Fibroblast of peridontal ligament (primary cell): Measurements from ENCODE around the gene ZDHHC8.

Source experiments
- DNase-seq: peaks from one replicate; pipeline ENCODE4 v3.0.0-alpha.2; 2010; ENCODE audit errors: extremely low read depth

ZDHHC8 gene

DNA sequence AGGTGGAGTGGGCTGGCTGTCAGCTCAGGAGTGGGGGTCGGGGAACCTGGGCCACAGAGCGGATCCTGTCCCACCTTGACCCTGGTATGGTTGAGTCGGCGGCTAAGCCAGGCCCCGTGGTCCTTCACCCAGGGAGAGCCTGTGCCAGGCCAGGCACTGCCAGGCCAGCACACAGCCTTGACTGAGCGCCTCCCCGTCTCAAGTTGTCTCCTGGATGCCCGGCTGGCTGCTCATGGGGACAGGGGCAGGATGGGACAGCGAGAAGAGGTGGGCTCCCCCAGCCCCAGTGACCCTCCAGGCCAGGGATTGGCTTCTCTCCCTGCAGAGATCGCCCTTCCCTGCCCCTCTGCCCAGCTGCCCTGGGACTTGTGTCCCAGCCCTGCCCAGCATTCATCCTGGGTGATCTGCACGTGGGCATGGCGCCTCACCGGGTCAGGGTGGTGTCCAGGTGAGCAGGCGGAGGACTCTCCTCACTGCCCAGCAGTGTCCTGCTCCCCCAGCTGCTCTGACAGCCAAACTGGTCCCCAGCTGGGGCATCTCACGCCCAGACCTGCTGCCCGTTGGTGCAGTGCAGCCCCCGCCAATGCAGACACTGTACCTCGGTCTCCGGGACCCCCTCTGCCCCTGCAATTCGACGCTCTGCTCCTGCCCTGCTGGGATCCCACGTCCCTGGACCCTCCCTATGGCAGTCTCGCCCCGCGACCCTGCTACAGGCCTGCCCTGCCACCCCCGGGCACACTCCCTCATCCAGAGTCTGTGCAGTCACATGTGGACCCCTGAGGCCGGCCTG, 48.0 kb downstream of the ZDHHC8 start:
- no peak for DNase-seq

DNA sequence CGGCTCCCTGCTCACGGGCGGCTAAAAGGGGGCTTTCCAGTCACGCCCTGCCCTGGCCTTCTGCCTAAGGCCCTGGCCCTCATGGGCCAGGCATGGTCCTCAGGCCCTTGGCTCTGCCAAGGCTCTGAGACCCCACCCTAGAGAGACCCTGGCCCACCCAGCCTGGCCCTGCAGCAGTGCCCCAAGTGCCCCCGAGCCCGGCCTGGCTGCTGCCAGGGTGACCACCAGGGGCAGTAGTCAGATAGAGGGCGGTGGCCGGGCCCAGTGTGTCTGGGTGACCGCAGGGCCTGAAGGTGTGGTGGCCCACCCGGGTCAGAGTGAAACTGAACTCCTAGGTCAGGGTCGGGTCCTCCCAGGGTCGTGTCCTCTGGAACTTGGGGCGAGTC, 48.6 kb downstream of the ZDHHC8 start:
- no peak for DNase-seq

DNA sequence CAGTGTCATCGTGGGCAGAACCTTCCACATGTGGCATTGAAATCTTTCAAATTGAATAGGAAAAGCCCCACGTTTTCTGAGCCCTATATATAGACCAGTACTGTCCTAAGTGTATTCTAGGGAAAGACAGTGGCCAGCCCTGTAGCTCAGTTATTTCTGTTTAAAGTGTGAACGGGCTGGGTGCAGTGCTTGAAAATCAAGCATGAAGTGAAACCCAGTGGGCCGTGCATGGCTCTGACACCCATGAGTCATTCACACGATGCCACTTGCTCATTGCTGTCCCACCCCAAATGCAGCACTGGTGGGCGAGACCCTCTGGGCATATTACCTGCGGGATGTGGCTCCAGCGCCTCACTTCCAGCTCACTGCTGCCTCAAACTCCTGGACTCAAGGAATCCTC, 49.0 kb downstream of the ZDHHC8 start:
- no peak for DNase-seq

DNA sequence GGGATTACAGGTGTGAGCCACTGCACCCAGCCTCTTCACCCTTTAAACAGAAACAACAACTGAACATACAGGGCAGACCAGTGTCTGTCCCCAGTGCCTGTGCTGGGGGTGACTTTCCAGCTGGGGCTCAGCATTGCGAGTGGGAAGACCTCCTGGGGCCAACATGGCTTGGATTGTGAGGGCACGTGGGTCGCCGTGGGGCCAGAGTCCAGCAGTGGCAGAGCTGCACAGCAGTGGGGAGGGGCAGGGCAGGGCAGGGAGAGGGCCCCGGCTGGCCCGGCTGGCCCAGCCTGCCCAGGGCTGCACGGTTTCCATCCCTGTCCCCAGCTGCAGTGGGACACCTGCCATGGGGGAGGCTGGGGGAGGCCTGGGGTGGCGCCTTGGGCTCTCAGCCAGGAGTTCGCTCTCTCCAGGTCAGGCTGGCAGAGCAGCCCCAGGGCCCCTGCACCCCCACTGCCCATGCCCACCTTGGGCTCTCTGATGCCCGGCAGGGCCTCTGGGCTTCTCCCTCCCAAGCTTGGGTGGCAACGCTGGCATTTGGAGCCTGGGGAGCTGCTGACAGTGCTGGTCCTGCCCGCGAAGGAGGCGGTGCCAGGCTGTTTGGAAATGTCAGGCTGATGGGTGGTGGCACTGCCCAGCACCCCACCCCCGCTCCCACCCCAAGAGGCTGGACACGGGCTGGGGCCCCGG, 49.7 kb downstream of the ZDHHC8 start:
- DNase-seq, result no peak

DNA sequence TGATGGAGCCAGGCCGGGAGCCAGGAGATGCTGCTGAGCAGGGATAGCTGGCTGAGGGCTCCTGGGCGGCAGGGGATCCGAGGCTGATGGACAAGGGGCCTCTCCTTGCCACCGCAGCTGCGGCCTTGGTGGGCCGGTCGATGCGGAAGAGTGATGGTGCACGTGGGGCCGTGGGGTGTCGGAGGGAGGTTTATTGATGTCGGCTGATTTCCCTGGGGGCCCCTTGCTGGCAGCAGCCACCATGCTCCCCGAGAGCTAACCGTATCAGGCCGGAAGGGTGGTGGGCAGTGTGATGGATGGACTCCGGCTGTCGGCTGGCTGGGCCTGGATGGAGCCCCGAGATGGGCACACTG, 50.3 kb downstream of the ZDHHC8 start:
- DNase-seq, result no peak

DNA sequence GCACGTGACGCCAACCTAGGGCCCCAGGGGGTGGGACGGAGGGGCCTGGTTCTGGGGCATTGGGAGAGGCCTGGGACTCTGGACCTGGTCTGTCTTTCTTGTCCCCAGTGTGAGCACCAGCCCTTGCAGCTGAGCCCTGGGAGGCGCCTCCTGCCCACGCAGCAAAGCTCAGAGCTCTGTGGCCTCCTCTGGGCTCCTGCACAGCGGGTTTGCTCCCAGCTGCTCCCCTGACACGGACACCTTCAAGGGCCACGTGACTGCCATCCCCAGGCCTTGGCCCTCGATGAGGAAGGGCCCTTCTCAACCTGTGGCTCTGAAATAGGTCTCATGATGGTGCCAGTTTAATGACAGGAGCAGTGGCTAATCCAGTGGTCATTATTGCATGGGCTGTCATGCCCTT, 50.8 kb downstream of the ZDHHC8 start:
- no peak for DNase-seq

DNA sequence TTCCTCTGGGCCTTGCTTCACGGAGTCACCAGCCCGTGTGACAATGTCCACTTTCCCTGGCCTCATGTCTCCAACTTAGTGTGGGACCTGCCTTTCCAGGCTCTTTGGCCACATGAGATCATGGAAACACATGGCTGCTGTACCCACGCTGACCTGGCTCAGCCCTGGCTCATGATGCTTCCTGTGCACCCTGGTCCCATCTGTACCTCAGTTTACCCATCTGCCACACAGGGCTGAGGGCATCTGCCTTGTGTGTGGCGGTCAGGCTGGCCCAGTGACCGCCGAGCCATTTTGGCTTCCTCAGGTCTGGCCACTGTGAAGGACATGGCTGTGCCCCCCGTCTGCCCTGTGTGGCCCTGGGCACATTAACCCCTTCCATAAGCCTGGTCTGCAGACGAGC, 51.5 kb downstream of the ZDHHC8 start:
- no peak for DNase-seq

DNA sequence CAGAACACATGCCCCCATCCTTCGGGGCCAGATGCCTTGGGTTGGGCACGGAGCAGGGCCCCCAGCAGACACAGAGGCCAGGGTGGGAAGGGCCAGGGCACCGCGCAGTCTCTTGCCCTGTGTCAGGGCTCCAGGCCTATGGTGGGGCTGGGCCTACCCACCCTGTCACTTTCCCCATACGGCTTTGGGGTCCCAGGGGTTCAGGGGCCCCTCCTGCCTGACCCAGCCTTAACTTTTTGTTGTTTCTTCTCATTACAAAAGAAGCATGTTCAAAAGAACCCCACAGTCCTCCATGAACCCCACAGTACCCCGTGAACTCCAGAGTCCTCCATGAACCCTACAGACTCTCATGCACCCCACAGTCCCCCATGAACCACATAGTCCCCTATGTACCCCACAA, 52.2 kb downstream of the ZDHHC8 start:
- DNase-seq, result no peak

DNA sequence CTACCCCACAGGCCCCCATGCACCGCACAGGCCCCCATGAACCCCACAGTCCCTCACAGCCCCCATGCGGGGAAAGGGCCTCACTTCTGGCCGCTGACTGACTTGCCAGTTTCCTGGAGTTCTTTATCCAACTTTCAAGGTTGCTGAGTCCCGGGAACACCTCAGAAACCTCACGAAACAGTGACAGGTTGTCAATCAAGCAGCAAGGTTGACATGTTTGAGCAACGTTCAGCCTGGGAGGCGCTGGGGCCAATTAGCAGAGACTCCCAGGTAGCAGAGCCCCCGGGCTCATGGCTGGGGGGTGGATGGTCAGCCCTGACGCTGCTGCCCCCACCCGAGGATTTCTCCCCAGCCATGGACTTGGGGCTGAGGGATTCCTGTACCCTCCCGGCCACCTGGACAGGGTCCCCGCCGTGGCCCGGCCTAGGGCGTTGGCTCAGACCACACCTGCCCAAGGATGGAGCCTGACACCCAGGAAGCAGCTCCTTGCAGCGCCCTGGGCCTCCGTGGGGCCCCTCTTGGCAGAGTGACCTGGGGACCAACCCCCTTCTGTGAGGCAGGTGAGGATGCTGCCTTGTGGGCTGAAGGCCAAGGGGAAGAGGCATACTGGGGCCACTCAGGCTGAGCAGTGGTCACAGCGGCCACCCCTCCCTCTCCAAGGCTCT, 53.0 kb downstream of the ZDHHC8 start:
- DNase-seq, result no peak

DNA sequence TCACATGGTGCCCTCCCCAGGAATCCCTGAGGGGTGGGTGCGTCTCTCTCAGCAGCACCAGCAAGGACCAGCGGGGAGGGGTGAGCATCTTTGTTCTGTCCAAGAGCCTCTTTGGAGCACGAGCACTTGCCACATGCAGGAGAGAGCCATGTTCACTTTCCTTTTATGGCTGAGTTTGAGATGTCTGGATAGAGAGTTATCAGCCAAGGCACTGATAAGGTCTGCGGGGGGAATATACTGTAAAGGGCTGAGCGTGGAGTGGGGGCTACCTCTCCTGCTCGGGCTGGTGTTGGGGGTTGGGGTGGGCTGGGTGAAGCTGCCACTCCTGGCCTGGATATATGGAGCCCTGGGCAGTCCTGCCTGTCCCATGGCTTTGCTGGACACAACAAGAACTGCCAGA, 54.1 kb downstream of the ZDHHC8 start:
- DNase-seq, result no peak

DNA sequence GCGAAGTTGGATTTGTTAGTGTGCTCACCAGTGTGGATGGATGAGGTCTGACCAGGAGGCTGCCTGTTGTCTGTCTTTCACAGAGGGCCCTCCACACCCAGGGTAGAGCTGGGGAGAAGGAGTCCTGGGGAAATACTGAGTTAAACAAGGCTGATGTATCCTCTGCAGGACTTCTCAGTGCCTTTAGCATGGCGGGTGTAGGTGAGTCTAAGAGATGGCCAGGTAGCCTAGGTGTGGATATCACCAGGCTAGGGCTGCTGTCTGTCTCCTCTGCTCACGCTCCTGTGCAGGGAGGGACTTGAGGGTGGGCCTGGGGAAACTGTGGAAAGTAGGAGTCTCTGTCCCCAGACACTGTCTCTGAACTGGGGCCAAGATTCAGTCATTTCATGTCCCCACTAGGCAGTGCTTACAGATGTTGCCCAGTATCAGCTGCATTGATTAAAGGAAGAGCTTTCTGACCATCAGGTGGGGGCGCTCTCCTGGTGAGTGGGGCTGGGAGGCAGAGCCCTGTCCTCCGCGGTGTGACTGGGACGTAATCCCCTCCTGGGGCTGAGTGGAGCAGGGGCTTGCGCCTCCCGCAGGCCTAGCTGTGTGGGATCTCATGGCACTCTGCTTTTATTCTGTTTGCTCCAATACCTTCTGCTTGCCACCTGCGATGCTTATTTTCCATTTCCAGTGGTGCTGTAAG, 54.7 kb downstream of the ZDHHC8 start:
- DNase-seq, result no peak

DNA sequence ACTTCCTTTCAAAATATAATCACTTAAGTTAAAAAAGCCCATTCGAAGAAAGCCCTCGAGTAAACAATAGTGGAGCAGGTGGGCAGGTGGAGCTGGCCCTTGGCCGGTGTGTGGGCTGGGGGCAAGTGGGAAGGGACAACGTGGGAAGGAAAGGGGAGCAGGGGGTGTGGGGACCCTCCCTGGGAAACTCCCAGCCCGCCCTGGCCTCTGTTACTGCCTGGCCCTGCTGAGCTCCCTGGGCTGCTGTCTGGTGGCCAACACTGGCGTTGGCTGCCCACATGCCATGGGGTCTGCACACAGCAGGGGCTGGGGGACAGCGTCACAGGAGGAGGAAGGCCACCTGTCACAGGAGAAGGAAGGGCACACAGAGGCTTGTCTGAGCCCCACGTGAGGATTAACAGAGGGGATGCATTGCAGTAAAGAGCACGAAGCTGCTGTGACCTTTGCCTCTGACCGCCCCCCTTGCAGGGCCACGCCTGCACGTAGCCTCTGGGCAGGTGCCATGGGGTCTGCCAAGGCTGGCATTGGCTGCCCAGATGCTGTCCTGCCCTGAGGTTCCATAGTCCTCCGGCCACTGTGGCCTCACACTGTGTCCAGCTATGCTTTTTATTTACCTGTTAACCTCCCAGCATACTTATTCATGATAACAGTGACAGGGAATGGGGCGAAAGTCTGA, 55.4 kb downstream of the ZDHHC8 start:
- DNase-seq, result no peak

DNA sequence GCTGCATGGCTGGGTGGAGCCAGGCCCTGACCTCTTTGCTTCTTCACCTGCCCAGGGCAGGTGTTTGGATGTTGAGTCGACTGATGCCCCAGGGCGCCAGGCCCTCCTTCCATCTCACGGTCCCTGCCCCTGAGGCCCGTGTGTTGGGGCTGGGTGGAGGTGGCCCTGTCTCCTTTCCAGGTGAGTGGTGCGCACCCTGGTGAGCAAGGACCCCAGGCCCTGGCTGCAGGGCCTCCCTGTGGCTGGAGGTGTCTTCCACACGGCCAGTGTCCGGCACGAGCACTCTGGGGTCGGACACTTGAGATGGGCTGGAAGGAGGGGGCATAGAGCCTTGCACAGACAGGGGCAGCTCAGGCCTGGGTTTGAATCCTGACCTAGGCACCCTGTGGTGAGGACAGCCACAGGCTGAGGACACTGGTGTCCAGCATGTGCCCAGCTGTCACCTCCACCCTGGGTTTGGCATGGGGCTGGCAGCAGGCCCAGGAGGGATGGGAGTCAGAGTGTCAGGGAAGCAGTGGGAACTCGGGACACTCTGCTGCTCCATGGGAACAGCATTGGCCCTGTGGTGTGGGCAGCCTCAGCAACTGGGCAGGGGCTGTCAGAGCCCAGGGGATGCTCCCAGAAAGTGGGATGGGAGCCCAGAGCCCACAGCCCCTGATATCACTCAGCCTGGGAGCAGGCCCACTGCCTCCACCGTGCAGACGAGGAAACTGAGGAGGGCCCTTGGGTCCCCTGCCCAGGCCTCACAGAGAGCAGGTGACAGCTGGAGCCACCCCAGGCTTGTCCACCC, 56.4 kb downstream of the ZDHHC8 start:
- no peak for DNase-seq

DNA sequence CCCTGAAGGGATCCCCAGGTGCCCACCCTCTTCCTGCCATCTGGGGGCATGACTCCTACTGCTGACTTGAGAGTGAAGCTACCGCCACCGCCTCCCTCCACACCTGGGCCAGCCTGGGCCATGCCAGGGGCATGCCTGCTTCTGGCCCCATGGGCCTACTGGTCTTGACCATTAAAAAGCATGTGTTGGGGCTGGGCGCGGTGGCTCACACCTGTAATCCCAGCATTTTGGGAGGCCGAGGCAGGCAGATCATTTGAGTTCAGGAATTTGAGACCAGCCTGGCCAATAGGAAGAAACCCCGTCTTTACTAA, 56.9 kb downstream of the ZDHHC8 start:
- DNase-seq, result no peak

DNA sequence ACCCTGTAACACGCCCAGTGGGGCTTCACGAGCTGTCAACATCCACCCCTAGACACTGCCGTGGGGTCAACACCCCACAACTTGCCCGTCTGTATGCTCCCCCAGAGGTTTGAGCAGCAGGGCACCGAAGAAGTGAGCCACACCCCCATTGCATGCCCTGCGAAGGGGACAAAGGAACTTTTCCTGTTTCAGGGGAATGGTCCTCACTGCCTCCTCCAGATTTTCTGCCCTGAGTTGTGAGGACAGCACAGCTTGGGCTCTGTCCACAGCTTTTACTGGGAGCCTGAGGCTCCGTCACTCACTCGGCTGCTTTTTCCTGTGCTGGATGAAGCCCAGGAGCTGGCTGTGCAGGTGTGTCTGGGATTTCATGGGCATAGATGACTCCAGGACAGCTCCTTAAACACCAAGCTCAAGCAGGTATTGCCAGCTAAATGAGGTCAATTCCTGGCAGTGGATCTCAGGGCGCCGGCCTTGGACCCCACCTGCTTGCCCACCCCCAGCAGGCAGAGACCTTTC, 59.5 kb downstream of the ZDHHC8 start:
- DNase-seq, result no peak

DNA sequence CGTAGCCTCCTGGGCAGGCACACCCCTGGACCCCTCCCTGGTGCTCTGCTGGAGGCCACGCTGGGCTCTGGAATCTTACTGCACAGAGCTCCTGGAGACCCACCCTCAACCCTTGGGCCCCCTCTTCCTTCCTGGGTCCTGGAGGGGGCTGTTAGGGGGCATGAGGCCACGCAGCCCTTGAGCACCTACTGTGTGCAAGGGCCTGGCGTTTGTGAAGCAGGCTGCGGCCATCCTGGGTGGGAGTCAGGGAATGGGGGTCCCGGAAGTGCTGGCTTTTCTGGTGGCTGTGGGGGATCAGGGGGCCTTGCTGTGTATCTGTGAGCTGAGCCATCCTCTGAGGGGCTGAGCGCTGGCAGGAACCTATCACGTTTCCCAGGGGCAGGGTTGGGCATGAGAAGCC, 60.2 kb downstream of the ZDHHC8 start:
- no peak for DNase-seq

DNA sequence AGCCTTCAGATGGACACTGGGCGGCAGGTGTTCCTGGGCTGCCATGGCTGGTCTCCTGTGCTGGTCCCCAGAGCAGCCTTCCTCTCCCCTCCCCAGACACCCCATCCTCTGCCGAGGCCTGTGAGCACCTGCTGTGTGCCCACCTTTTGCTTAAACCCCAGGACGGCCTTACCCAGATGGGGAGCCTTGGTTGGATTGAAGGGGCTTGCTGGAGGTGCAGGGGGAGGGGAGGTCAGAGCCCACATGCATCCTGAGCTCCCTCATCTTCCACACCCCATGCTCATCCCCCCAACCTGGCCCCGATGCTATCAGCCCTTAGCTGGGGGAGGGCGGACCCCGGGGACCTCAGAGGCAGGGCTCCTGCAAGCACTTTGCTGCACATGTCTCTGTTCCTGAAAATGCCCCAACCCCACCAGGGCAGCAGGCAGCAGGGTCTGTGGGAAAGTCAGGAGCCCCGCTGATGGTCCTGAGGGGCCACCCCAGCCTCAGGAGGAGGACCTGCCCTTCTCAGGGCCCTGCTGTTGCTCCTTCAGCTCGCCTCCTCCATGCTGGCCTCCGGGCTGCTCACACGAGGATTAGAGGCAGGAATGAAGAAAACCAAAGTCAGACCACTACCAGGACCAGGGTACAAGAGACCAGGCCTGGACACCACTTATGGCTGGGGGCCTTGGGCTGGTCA, 60.8 kb downstream of the ZDHHC8 start:
- DNase-seq, result no peak

DNA sequence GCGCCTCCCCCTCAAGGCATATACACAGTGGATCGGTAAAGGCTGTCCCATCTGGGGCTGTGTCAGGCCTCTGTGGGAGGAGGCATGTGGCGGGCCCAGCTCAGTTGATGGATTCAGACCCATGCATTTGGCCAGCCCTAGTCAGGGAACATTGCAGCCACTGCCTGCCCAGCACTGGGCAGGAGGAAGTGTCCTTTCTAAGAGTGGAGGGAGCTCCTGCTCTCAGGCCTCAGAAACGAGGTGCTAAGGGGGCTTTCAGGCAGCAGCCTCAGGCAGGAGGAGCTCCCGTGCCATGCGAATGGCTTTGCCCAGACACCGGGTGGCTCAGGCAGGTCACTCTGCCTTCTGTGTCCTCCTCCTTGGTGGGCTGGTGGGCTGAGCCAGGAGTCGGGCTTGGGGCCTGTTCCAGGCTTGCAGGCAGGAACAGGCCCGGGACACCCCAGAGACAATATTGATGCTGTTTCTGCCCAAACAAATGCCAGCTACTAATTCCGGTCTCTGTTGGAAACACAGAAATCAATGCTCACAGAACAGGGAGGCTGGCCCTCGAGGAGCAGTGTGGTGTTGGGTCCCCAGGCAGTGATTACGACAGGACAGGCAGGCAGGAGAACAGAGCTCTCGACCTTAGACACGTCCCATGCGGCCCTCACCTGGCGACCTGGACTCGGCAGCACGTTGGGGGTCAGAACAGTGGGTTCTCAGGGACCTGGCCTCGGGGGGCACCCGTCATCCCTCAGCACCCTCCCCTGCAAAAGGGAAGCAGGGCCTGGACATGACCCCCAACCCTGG, 61.6 kb downstream of the ZDHHC8 start:
- DNase-seq, result no peak

DNA sequence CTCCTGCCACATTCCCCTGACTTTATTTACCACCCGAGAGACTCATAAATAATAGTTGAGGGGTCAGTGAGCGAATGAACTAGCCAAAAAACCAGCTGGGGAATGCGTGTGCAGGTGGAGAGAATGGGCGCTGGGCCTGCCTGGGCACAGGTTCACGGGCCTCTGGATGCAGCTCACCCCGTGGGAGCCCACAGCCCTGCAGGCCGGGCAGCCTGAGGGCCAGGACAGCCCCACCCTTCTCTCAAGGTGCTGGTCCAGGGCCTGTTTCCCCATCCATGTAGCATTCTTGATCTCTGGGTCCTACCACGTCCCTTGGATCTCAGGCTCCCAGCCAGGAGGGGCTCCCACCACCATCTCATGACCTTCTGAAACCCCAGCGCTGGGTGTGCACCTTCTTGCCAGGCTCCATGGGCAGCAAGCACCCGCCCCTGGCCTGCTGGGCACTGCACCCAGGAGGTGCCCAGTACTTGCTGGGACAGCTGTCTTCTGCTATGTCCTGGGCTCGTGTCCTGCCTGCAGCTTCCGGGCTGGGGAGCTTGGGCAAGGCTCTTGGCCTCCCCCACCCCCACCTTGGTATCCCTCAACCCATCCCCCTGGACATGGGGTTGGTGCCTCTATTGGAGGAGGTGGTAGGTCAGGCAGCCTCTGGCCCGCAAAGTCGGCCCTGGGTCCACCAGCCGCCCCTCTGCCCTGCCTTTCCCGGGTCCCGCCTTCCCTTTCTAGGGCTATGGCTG, 62.3 kb downstream of the ZDHHC8 start:
- no peak for DNase-seq
